SK-N-SH treated with all-trans-retinoic acid at 6 μM for 48 hours (cell line): ENCODE measurements around the gene RPL21.
A peak's percentile ranks its signal among the peaks of the same experiment; 100 is the strongest.

Experiments used
- ATAC-seq: fragments of 200-7000 bp; cut with Tn5 transposase; 3 replicates; pipeline ENCODE4 v1.9.1; 2020; ENCODE audit warnings: mild to moderate bottlenecking, moderate library complexity
- ARNTL ChIP-seq: fragments of 450-650 bp; formaldehyde crosslinking; IDR thresholded peaks from 2 replicates; pipeline ENCODE4 v1.5.0; 2020; ENCODE audit warnings: low read depth, mild to moderate bottlenecking, moderate library complexity, borderline replicate concordance
- BACH2 ChIP-seq: fragments of 250-450 bp; sonication (Bioruptor Pico); IDR thresholded peaks from 2 replicates; pipeline ENCODE4 v1.9.0; 2021; ENCODE audit warnings: mild to moderate bottlenecking, borderline replicate concordance
- CSDC2 ChIP-seq: fragments of 250-450 bp; sonication (Bioruptor Pico); IDR thresholded peaks from 2 replicates; pipeline ENCODE4 v1.5.0; 2020; ENCODE audit warnings: mild to moderate bottlenecking, moderate library complexity
- ESRRG ChIP-seq: fragments of 250-450 bp; sonication (Bioruptor Pico); IDR thresholded peaks from 2 replicates; pipeline ENCODE4 v1.6.1; 2021; ENCODE audit warnings: mild to moderate bottlenecking
- GLIS3 ChIP-seq: fragments of 250-450 bp; sonication (Bioruptor Pico); IDR thresholded peaks from 2 replicates; pipeline ENCODE4 v1.5.0; 2020; ENCODE audit warnings: mild to moderate bottlenecking, moderate library complexity
- ISL1 ChIP-seq: fragments of 250-450 bp; sonication (Bioruptor Pico); IDR thresholded peaks from 2 replicates; pipeline ENCODE4 v2.1.2; 2022; ENCODE audit warnings: mild to moderate bottlenecking, moderate library complexity
- OSR1 ChIP-seq: fragments of 250-450 bp; sonication (Bioruptor Pico); IDR thresholded peaks from 2 replicates; pipeline ENCODE4 v1.8.0; 2022; ENCODE audit warnings: moderate library complexity, mild to moderate bottlenecking, inconsistent platforms
- PPARA ChIP-seq: fragments of 250-450 bp; sonication (Bioruptor Pico); IDR thresholded peaks from 2 replicates; pipeline ENCODE4 v1.5.0; 2020; ENCODE audit warnings: mild to moderate bottlenecking, borderline replicate concordance
- RARB ChIP-seq: fragments of 250-450 bp; sonication (Bioruptor Pico); IDR thresholded peaks from 2 replicates; pipeline ENCODE4 v1.8.0; 2021; ENCODE audit warnings: mild to moderate bottlenecking, moderate library complexity
- SNAI2 ChIP-seq: fragments of 250-450 bp; sonication (Bioruptor Pico); IDR thresholded peaks from 2 replicates; pipeline ENCODE4 v1.5.0; 2020; ENCODE audit warnings: mild to moderate bottlenecking, moderate library complexity
- TCF4 ChIP-seq: fragments of 250-450 bp; sonication (Bioruptor Pico); IDR thresholded peaks from 2 replicates; pipeline ENCODE4 v1.8.0; 2021; ENCODE audit warnings: mild to moderate bottlenecking, moderate library complexity, borderline replicate concordance
- TOX ChIP-seq: fragments of 250-450 bp; sonication (Bioruptor Pico); IDR thresholded peaks from 2 replicates; pipeline ENCODE4 v1.8.0; 2021; ENCODE audit warnings: mild to moderate bottlenecking, moderate library complexity, borderline replicate concordance
- ZFP3 ChIP-seq: fragments of 250-450 bp; sonication (Bioruptor Pico); IDR thresholded peaks from 2 replicates; pipeline ENCODE4 v1.5.0; 2020; ENCODE audit warnings: mild to moderate bottlenecking, moderate library complexity
- ZFP30 ChIP-seq: fragments of 450-650 bp; formaldehyde crosslinking; IDR thresholded peaks from 2 replicates; pipeline ENCODE4 v1.5.0; 2022; ENCODE audit warnings: mild to moderate bottlenecking, moderate library complexity
- ZNF565 ChIP-seq: fragments of 450-650 bp; formaldehyde crosslinking; conservative IDR thresholded peaks from 2 replicates; pipeline ENCODE4 v1.5.0; 2020; ENCODE audit warnings: low read depth, mild to moderate bottlenecking, moderate library complexity
- ZNF70 ChIP-seq: fragments of 450-650 bp; formaldehyde crosslinking; IDR thresholded peaks from 2 replicates; pipeline ENCODE4 v1.5.0; 2020; ENCODE audit warnings: mild to moderate bottlenecking, moderate library complexity
- ZNF8 ChIP-seq: fragments of 450-650 bp; formaldehyde crosslinking; IDR thresholded peaks from 2 replicates; pipeline ENCODE4 v1.5.0; 2020; ENCODE audit warnings: mild to moderate bottlenecking, moderate library complexity
- TF ChIP-seq, protein P1 (sequence below): fragments of 250-450 bp; sonication (Bioruptor Pico); IDR thresholded peaks from 2 replicates; pipeline ENCODE4 v1.5.1; 2020; ENCODE audit warnings: low read depth, mild to moderate bottlenecking, moderate library complexity
- TF ChIP-seq, protein P2 (sequence below): fragments of 250-450 bp; sonication (Bioruptor Pico); IDR thresholded peaks from 2 replicates; pipeline ENCODE4 v1.5.1; 2021; ENCODE audit warnings: mild to moderate bottlenecking, moderate library complexity
- TF ChIP-seq, protein P3 (sequence below): fragments of 250-450 bp; sonication (Bioruptor Pico); IDR thresholded peaks from 2 replicates; pipeline ENCODE4 v1.8.0; 2021; ENCODE audit warnings: low read depth, mild to moderate bottlenecking, moderate library complexity, borderline replicate concordance
- TF ChIP-seq, protein P4 (sequence below): fragments of 250-450 bp; sonication (Bioruptor Pico); IDR thresholded peaks from 2 replicates; pipeline ENCODE4 v1.8.0; 2020; ENCODE audit warnings: mild to moderate bottlenecking, moderate library complexity, borderline replicate concordance
- TF ChIP-seq, protein P5 (sequence below): fragments of 250-450 bp; sonication (Bioruptor Pico); IDR thresholded peaks from 2 replicates; pipeline ENCODE4 v1.5.0; 2020; ENCODE audit warnings: mild to moderate bottlenecking, moderate library complexity

RPL21 gene

DNA sequence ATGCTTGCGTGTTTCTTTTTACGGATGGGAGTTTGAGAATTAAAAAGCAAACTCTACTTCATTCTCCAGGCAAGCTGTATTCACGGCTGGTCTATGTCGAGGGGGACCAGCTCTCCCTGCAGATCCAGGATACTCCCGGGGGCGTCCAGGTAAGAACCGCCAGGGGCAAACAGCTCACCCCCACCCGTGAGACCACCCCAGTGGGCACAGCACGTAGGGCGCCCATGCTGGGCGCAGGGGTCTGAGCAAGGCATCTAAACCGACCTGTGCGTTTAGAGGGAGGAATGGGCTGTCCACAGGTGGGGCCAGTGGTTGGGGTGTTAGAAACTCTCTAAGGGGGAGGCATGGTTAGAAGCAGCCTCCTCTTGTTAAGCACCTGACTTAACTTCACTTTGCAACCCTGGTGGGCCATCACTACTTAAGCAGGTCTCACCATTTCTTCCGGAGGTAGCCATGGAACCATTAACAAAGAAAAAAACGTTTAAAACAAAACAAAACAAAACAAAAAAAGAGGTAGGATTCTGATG, 20.3 kb downstream of the RPL21 start (continued):
- TF ChIP-seq ZNF70 (CRISPR knock-in tag) (no peak), SNAI2 (no peak)

DNA sequence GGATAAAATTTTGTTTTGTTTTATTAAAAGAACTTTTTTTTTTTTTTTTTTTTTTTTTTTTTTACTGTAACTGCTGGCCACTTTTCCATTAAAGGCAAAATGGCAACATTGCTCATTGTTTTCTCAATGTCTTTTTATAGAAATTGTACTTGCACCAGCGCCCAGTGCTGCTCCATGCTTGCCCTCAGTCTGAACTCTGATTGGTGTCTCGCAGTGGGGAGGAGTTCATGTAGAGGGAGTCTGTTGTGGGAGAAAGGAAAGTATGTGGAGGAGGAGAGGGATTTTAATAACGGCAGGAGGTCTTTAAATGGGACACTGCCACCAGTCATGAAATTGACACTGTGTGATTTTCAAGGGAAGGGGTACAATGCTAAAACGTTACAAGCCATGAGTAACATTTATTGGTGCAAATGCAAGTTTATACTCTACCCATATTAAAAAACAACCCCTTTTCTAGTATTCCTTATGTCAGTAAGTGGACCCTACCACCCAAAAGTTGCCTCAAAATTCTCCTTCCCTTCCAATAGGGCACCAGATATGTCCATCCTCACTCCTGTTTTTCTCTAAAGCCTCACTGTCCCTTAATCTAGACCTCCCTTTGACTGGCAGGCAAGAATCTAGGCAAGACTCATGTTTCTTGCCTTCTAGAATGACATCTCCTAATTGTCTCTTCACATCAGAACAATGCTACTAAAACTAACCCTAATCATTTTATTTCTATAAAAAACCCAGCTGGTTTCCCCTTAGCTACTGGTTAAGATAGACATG, 22.5 kb downstream of the RPL21 start:
- no peak for ATAC-seq

DNA sequence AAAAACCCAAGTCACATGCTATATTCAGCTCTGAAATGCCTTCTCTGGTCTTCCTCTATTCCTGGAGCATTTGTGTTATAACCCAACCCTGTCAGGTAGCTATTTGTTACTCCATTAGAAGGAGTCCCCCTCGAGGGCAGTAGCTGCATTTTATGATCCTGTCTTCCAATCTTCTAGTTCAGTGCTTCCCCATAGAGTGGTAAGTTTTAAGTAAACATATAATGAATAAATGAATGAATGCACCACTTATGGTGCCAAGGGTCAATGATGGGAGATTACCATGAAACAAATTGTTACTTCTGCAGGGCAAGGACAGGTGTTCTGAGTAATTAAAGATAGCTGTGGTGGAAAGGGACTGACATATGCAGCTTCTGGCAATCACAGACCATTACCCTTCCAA, 23.3 kb downstream of the RPL21 start:
- TF ChIP-seq ZFP30 = no peak
- TF ChIP-seq BACH2 (CRISPR knock-in tag) = no peak
- TF ChIP-seq, protein P1, sequence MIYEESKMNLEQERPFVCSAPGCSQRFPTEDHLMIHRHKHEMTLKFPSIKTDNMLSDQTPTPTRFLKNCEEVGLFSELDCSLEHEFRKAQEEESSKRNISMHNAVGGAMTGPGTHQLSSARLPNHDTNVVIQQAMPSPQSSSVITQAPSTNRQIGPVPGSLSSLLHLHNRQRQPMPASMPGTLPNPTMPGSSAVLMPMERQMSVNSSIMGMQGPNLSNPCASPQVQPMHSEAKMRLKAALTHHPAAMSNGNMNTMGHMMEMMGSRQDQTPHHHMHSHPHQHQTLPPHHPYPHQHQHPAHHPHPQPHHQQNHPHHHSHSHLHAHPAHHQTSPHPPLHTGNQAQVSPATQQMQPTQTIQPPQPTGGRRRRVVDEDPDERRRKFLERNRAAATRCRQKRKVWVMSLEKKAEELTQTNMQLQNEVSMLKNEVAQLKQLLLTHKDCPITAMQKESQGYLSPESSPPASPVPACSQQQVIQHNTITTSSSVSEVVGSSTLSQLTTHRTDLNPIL (CRISPR knock-in tag) = no peak
- no peak for TF ChIP-seq RARB (CRISPR knock-in tag)
- no peak for ATAC-seq

More for the DNA sequence above, 22.5 kb downstream of the RPL21 start:
- no peak for TF ChIP-seq ESRRG (CRISPR knock-in tag)
- TF ChIP-seq ZNF70 (CRISPR knock-in tag) = no peak
- no peak for TF ChIP-seq TOX (CRISPR knock-in tag)
- TF ChIP-seq, protein P2, sequence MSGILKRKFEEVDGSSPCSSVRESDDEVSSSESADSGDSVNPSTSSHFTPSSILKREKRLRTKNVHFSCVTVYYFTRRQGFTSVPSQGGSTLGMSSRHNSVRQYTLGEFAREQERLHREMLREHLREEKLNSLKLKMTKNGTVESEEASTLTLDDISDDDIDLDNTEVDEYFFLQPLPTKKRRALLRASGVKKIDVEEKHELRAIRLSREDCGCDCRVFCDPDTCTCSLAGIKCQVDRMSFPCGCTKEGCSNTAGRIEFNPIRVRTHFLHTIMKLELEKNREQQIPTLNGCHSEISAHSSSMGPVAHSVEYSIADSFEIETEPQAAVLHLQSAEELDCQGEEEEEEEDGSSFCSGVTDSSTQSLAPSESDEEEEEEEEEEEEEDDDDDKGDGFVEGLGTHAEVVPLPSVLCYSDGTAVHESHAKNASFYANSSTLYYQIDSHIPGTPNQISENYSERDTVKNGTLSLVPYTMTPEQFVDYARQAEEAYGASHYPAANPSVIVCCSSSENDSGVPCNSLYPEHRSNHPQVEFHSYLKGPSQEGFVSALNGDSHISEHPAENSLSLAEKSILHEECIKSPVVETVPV (CRISPR knock-in tag) = no peak
- no peak for TF ChIP-seq TCF4
- TF ChIP-seq ARNTL (CRISPR knock-in tag) = no peak
- TF ChIP-seq ZNF565 (CRISPR knock-in tag) = no peak
- TF ChIP-seq, protein P3, sequence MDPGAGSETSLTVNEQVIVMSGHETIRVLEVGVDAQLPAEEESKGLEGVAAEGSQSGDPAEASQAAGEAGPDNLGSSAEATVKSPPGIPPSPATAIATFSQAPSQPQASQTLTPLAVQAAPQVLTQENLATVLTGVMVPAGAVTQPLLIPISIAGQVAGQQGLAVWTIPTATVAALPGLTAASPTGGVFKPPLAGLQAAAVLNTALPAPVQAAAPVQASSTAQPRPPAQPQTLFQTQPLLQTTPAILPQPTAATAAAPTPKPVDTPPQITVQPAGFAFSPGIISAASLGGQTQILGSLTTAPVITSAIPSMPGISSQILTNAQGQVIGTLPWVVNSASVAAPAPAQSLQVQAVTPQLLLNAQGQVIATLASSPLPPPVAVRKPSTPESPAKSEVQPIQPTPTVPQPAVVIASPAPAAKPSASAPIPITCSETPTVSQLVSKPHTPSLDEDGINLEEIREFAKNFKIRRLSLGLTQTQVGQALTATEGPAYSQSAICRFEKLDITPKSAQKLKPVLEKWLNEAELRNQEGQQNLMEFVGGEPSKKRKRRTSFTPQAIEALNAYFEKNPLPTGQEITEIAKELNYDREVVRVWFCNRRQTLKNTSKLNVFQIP (CRISPR knock-in tag) = no peak
- TF ChIP-seq ISL1 (CRISPR knock-in tag) = no peak
- TF ChIP-seq RARB (CRISPR knock-in tag) = no peak
- TF ChIP-seq GLIS3 (CRISPR knock-in tag) = no peak

DNA sequence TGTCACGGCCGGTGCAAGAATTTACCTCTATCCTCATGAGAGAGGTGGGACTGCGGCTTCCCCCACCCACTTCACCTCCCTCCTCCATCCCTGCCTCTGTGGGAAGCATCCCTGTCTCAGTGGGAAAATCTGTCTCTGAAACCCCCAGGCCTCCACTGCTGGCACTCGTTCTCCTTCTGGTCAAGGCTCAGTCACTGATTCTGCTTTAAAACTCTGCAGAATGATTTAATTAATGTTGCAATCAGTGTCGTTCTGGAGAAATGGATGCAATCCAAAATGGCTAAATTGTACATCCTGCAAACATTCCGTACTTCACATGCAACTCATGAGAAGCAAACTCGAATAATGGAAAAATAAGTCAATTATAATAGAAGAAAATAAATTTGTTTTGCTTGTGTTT, 24.8 kb downstream of the RPL21 start:
- ATAC-seq = no peak
- TF ChIP-seq CSDC2 (no peak), ESRRG (CRISPR knock-in tag) (no peak), ARNTL (CRISPR knock-in tag) (no peak), GLIS3 (CRISPR knock-in tag) (no peak), ISL1 (CRISPR knock-in tag) (peak; percentile 71), ZNF8 (CRISPR knock-in tag) (no peak), BACH2 (CRISPR knock-in tag) (no peak), ZNF565 (CRISPR knock-in tag) (no peak), SNAI2 (0 out of 2 replicates have a peak, but pooled peaks have one; percentile 30), ZFP3 (CRISPR knock-in tag) (no peak), ZFP30 (no peak), ZNF70 (CRISPR knock-in tag) (peak; percentile 61; the same call in 1 of the 2 replicates), OSR1 (no peak), TOX (CRISPR knock-in tag) (no peak), PPARA (no peak)
- TF ChIP-seq, protein P4, sequence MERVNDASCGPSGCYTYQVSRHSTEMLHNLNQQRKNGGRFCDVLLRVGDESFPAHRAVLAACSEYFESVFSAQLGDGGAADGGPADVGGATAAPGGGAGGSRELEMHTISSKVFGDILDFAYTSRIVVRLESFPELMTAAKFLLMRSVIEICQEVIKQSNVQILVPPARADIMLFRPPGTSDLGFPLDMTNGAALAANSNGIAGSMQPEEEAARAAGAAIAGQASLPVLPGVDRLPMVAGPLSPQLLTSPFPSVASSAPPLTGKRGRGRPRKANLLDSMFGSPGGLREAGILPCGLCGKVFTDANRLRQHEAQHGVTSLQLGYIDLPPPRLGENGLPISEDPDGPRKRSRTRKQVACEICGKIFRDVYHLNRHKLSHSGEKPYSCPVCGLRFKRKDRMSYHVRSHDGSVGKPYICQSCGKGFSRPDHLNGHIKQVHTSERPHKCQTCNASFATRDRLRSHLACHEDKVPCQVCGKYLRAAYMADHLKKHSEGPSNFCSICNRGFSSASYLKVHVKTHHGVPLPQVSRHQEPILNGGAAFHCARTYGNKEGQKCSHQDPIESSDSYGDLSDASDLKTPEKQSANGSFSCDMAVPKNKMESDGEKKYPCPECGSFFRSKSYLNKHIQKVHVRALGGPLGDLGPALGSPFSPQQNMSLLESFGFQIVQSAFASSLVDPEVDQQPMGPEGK (CRISPR knock-in tag) = no peak
- TF ChIP-seq, protein P1 (CRISPR knock-in tag) = no peak
- TF ChIP-seq, protein P3 (CRISPR knock-in tag) = no peak
- TF ChIP-seq, protein P5, sequence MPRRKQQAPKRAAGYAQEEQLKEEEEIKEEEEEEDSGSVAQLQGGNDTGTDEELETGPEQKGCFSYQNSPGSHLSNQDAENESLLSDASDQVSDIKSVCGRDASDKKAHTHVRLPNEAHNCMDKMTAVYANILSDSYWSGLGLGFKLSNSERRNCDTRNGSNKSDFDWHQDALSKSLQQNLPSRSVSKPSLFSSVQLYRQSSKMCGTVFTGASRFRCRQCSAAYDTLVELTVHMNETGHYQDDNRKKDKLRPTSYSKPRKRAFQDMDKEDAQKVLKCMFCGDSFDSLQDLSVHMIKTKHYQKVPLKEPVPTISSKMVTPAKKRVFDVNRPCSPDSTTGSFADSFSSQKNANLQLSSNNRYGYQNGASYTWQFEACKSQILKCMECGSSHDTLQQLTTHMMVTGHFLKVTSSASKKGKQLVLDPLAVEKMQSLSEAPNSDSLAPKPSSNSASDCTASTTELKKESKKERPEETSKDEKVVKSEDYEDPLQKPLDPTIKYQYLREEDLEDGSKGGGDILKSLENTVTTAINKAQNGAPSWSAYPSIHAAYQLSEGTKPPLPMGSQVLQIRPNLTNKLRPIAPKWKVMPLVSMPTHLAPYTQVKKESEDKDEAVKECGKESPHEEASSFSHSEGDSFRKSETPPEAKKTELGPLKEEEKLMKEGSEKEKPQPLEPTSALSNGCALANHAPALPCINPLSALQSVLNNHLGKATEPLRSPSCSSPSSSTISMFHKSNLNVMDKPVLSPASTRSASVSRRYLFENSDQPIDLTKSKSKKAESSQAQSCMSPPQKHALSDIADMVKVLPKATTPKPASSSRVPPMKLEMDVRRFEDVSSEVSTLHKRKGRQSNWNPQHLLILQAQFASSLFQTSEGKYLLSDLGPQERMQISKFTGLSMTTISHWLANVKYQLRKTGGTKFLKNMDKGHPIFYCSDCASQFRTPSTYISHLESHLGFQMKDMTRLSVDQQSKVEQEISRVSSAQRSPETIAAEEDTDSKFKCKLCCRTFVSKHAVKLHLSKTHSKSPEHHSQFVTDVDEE (CRISPR knock-in tag) = peak; percentile 38; the same call in 1 of the 2 replicates
